ENCODE results near the gene SRRD. TPM values are rescaled to one million over a fixed set of nuclear protein-coding genes. Genes with fewer than 3 reads are reported as not detected.

The SRRD gene
- total RNA-seq, 1 experiment from 2014 or later, result 22.0 TPM

DNA sequence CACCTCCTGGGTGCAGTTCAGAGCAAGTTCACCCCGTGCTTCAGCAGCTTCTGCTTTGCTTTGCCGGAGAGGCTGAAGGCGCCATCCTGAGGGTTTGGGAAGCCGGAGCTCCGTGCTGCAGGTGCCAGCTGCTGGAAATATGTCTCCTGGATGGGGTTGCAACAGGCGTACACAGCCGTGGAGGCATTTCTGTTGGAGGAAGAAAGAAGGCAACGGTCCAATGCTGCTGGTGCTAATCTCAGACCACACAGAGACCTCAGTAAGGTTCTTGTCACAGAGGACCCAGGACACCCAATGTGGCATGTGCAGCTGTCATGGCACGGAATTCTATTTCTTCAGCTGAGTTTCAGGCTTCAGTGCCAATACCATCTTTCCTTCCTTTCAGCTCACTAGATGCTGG is 30.5 kb upstream of the SRRD start:
- no peak for DNase-seq (ENCODE audit: low spot score)

DNA sequence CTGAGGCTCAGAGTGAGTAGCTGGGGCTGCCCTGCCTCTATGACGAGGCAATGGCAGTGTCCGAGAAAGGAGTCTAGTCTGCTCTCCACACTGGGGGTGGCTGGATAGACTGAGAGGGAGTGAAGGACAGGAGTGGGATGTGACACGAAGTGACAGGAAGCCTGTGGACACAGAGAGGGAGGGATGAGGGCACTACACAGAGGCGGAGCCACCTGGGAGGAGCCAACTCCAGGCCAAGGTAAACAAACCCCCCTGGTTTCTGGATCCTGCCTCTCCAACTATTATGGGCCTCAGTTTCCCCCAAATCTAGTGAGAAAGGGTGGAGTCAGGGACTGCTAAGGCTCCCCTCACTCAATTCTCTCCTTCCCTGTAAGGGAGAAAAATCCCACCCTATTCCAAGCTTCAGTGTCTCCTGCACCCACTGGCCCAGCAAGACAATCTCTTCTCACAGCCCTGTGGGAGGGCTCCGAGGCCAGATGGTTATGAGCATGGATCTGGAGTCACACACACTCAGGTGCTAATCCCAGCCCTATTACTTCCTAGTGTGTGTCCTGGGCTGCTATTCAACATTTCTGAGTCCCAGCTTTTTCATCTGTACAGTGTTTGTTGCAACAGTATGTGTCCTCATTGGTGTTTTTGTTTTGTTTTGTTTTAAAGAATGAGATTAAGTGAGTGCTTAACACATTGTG is 29.7 kb upstream of the SRRD start:
- DNase-seq (ENCODE audit: low spot score), result no peak

DNA sequence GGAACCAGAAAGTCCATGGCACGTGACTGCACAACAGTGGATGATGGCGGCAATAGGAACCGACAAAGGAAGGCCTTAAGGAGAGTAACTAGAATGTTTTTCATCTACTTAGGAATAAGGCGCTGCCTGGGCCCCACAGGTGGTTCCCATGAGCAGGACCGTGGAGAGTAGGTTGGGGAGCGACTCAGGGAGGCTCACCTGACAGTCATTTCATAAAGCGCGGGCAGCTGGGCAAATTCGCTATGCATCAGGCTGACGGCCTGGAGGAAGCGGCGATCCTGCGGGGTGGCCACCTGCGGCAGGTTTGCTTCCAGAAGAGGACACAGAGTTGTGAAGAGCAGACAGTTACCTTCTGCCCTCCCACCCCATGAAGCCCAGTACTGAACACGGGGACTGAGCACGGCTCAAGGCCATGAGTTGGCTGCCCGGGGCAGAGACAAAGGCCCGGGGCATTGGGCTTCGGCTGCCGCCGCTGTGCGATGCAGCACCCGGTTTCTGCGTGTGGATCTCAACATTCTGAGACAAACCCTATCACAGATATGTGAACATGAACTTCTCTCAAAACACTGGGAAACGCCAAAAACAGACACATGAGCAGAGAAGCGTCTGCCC is 25.9 kb upstream of the SRRD start:
- DNase-seq (ENCODE audit: low spot score), result no peak

DNA sequence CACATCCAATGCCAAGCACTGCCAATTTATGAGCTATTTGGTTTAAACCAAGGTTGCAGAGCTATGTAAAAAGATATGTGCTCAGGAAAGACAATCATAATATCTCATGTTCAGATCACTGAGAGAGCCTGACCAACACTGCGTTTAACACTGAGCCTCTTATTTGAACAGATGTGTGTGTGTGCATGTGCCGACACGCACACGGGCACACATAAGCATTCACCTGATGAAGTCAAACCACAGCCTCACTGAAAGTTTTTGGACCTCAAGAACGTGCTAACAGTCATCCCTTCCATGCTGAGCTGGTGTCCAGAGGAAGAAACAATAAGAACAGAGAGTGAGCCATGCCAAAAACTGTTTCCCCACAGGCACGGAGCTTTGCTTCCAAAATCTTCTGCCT is 23.5 kb upstream of the SRRD start:
- DNase-seq (ENCODE audit: low spot score), result no peak

DNA sequence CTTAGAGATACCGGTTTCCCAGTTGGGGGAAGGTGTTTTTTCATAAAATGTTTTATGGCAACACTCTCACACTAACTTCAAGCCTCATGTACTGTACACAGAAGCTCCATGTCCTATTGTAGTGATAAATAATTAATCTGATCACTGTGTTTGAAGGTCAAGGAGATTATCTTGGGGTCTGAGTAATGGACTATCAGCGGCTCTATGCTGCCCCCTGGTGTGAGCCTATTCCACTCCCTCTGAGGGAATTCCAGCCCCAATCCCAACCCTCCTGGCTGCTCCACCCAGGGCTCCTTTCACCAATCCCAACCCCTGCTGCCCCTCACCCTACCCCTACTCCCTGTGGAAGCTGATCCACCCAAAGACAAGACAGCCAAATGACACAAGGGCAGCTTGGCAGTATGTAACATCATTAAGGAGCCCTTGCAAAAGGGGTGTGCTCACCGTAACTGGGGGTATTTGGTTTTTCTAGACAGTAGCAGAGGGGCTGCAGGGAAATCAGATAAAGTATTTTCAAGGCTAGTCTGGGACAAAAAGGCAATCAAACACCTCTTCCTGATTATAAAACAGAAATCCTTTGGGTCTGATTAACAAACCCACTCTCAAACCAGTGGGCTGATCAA is 22.4 kb upstream of the SRRD start:
- no peak for DNase-seq (ENCODE audit: low spot score)

DNA sequence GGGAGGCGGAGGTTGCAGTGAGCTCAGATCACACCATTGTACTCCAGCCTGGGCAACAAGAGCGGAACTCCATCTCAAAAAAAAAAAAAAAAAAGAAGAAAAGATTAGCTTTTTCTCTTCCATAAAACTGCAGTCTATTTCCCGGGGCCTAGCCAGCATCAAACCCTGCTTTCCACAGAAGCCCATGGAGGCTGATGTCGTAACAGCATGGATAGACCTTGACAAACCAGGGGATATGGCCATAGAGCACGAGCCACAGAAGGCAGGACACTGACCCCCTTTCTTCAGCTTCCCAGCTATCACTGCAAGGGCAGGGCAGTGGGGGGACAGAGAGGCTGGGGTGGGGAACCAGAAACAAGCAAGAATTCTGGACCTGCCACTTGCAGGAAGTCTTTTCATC is 21.6 kb upstream of the SRRD start:
- DNase-seq (ENCODE audit: low spot score), result no peak

DNA sequence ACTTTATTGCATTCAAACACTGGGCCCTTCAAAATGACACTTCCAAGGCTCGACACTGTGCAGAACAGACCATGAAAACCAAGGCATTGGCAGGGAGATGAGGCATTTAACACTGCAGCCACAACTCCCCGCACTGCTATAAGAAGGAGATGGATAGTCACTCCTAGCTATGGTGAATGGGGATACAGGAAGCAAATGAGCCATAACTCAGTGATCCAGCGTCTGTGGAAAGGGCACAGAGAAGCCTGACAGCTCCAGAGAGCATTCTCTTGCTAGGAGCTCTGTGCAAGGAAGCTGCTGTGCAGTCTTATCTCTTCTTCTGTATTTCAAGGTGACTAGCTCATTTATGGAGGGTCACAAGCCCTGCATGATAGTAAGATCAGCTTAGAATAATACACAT is 21.0 kb upstream of the SRRD start:
- no peak for DNase-seq (ENCODE audit: low spot score)

DNA sequence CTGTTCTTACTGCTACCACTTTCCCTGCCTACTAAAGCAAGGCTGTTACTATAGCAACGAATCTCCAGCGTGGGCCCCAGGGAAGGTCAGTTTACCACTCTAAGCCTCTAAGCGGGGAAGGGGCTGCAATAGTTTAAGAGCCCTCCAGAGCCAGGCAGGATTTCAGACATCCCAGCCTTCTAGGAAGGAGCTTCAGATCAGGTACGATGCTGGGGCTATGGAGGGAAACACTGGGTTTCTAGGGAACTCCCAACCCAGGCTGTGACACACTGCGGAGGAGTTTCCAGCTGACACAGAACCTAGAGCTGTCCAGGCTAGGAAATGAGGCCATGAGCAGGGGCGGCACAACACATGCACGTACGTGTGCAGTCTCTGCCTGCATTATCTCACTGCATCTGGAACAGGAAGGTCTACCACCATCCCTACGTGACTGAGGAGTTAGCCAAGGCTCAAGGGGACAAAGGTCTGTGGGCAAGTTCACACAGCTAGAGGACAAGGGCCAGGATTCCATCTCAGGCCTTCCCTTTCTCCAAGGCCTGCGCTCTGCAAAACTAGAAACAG is 20.5 kb upstream of the SRRD start:
- no peak for DNase-seq (ENCODE audit: low spot score)

DNA sequence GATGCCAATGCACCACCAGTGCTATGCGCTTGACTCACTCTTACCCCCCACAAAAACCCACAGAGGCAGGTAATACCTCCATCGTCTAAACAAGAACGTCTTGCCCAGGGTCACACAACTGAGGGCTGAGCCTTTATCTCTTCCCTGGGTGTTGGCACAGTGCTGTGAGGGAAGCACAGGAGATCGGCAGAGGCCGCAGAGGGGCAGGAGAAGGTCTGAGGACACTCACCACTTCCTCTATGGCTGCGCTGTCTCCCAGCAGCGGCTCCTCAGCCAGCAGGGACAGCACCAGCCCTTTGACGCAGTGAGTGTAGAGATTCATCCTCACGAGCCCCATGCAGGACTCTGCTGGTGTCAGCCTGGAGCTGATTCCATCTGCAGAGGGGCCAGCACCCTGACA is 20.0 kb upstream of the SRRD start:
- no peak for DNase-seq (ENCODE audit: low spot score)

DNA sequence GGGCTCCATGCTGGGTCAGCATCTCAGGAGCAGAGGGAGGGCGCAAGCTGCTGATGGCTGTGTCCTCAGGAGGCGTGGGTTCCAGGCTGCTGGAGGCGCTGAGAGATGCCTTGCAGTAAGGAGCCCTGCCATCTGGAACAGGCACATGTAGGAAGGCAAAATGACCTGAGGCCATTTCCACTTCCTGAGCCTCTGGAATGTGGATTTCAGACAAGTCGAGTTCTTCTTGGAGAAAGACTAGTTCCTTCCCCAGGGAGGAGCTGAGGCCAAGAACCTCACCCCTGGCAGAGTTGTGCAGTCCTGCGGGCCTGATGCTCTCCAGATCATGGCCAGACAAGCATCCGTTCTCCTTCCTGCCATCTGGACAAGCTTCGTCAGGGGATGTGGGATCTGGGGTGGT is 19.4 kb upstream of the SRRD start:
- no peak for DNase-seq (ENCODE audit: low spot score)

DNA sequence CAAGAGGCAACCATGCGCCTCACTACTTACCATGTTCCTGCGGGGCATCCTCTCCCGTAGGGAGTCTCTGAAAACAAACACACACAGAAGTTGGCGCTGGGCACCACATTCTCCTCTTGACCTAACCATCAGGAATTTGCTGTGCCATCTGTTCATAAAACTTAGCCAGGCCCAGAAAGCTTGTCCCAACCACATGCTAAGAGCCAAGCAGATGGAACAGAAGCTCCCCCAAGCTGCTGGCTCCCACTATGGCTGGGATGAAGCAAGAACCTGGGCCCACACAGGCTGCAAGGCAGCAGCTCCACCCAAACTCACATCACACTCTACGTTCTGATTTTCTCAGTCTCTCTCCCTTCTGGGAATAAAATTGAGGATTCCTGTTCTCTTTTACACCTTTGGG is 17.5 kb upstream of the SRRD start:
- DNase-seq (ENCODE audit: low spot score), result no peak

DNA sequence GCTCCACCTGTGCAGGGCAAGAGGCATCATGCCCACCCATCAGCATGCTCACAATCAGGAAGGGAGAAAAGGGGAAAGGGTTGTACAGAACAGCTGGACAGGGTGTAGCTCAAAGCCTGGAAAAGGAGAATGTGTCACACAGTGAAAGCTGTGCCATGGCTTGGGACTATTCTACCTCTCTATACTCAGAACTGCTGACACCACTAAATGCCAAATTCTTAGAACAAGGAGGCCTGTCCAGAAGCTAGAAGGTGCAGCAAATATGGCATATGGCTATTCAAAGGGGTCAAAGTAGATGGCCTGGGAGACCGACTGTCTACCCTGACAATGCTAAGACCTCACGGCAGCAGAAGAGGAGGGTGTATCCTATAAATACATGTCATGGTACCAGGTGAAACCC is 12.9 kb upstream of the SRRD start:
- DNase-seq (ENCODE audit: low spot score), result no peak

DNA sequence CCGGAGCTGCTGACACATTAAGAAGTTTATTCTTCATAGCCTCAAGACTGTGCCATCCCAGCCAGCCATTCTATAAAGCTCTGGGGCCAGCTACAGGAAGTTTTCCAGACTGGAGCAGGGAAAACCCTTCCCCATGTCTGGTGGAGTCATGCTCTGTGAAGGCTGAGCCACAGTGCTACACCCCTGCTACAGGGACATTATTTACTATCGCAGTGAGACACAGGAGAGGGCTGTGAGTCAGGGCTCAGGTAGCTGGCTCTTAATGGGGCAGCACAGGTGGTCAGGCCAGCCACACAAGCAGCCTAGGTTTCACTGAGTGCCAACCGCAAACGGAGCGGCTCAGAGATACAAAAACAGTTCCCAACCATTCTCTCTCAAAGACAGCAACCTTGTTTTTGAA is 12.2 kb upstream of the SRRD start:
- DNase-seq (ENCODE audit: low spot score), result peak; percentile 78

DNA sequence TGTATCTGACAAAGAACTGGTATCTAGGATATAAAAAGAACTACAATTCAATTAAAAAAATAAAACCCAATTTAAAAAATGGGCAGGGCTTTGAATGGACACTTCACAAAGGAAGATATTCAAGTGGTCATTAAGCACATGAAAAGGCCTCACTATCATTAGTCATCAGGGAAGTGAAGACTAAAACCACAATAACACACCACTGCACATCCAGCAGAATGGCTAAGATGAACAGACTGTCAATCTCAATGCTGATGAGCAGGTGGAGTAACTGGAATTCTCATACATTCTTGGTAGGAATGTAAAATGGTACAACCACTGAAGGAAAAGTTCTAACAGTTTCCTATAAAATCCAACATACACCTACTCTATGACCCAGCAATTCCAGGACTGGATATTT is 9.0 kb upstream of the SRRD start:
- no peak for DNase-seq (ENCODE audit: low spot score)

DNA sequence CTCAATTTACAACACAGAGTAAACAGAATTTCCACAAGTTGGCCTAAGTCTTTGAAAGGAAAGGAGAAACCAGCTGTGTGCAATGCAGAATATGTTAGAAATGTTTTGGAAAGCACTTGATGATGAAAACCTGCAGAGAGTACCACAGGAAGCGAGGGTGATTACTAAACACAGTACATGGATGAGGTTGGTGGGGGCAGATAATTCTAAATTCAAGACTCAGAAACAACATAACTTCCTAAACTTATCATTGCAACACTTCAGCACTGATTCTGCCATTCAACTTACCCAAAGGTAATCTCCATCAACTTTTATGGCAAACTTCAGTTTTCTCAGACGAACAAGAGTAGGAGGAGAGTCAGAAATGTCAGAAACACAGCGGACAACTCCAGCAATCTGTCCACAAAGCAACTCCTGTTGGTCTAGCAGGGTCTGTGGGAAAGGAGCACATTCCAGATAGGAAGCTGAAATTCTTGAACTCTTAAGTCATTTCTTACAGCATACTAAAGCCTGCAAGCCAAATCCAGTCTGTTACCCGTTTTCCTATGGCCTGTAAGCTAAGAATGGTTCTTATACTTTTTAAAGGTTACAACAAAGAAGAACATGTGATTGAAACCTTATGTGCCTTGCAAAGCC is 6.9 kb upstream of the SRRD start:
- DNase-seq (ENCODE audit: low spot score), result no peak

DNA sequence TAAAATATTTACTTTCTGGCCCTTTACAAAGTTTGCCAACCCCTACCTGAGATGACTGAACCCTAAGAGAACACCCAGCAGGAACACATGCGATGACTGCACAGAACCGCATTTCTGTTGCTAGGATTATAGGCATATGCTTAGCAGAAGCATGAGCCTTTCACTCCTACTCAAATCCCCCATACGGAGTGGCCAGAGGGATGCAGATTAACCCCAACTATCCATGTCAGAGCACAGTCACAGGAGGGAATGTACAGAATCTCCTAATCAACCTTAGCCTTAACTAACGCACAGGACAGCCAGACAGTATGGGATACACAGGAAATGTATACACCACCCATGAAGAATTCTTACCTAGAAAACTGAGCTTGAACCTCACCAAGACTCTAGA is 6.3 kb upstream of the SRRD start:
- DNase-seq (ENCODE audit: low spot score), result no peak

DNA sequence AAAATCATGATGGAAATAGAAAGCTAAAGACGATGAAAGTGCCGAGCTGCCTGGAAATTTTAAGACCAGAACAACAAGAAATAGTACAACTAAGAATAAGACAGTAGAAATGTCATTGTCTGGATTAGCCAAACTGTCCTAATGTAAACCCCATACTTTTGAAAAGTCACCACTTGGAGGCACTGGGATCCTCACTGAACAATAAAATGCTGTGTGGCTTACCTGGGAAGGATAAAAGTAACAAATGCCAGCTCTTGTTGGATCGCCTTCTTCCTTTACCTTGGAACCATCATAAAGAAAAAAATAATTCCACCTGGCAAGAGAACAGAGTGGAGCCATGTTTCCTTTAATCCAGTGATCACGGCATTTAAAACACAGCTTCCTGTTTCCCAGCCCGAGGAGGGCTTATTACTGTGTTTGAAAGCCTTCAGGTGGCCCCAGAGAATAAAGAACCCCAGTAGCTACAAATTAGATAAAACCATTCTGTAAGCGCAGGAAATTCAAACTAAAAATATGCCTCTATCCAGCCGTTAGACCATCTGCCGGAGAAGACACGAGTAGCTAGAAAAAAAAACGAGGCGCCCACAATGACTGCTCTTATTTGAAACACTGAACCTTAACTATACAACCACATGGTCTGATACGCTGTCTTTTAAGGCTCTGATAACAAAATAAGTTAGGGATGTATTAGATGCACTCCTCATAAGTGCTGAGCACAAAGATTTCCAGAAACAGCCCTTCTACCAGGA is 4.5 kb upstream of the SRRD start:
- no peak for DNase-seq (ENCODE audit: low spot score)

DNA sequence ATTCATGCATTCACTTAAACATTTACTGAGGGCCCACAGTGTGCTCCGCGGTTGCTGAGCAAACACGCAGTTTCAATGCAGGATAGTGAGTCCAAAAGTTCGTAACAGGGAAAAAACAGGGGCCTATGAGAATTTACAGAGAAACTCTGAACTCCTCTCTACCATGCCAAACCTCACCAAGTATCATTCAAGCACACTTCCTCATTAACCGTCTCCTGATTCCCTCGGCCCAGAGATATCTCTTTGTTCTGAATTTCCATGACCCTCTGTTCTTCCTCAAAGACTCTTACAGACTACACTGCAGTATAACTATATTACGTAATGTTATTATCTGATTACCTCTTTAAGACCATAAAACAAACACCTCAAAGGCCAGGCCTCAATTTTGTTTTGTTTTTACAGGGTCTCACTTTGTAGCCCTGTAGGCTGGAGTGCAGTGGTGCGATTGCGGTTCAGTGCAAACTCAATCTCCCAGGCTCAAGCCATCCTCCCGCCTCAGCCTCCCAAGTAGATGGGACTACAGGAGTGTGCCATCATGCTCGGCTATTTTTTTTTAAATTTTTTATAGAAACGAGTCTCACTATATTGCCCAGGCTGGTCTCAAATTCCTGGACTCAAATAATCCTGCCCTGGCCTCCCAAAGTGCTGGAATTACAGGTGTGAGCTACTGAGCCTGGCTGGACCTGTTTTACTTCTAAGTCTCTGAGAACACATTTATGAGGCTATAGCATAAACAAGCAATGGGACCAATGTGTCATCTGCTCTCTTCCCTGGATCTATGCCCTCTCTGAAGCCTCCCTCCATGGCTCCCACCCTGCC is 3.7 kb upstream of the SRRD start:
- DNase-seq (ENCODE audit: low spot score), result no peak

DNA sequence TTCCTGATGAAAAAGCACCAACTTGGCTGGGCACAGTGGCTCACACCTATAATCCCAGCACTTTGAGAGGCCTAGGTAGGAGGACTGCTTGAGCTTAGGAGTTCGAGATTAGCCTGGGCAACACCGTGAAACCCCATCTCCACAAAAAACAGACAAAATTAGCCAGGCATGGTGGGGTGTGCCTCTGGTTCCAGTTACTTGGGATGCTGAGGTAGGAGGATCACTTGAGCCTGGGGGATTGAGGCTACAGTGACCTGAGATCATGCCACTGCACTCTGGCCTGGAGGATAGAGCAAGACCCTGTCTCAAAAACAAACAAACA is 3.1 kb upstream of the SRRD start:
- DNase-seq (ENCODE audit: low spot score), result no peak

DNA sequence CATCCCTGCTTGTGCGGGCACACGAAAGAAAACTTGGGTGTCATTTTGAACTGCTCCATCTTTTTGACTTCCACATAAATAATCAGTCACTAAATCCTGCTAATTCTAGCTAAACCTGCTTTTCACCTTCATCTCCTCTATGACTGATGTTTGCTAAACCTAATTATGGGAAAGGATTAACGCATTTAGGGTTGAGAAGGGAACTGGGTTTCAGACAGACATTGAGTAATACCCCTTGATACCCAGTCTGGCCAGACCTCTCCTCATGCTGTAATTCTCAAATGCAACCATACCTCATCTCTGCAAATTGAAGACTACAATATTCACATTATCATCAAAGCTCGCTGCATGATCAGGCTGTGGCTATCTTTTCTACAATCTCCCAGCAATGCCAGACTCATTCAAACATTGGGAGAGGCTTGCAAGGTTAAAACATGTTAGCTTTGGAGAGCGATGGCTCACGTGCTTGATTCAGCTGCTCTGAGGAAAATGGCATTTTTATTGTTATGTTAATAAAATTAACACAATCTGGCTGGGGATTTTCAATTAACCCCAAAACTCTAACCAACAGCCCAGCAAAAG is 2.5 kb upstream of the SRRD start:
- no peak for DNase-seq (ENCODE audit: low spot score)

DNA sequence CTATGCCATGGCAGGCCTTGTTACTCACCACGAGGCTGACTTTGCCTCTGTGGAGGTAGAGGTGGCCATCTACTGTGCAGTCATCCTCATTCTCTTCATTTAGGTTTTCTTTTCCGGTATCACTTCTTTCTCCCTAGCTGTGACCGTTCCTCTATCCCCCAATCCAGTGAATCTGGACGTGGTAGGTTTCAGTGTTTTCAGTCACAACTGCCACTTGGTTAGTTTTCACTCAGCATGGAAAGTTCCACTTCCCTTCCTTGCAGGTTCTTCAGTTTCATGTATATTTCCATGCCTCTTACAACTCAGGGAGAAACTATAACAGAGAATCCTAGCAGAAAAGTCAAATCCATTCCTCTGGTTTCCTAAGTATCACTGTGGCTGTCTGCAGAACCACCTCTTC is 2.0 kb upstream of the SRRD start:
- no peak for DNase-seq (ENCODE audit: low spot score)
